NCI-H524 treated with DMSO at 0.1 percent for 48 hours (cell line): ENCODE data around the gene PCDH18.
"Not testable (repeated sequence)": the region's sequence is repeated elsewhere in the genome, so short reads cannot be mapped to it uniquely, and the experiment has no call there.

Source experiments
- DNase-seq: peaks from one replicate; lab custom pipeline; 2025; lab: John Stamatoyannopoulos, UW

The PCDH18 gene, protein sequence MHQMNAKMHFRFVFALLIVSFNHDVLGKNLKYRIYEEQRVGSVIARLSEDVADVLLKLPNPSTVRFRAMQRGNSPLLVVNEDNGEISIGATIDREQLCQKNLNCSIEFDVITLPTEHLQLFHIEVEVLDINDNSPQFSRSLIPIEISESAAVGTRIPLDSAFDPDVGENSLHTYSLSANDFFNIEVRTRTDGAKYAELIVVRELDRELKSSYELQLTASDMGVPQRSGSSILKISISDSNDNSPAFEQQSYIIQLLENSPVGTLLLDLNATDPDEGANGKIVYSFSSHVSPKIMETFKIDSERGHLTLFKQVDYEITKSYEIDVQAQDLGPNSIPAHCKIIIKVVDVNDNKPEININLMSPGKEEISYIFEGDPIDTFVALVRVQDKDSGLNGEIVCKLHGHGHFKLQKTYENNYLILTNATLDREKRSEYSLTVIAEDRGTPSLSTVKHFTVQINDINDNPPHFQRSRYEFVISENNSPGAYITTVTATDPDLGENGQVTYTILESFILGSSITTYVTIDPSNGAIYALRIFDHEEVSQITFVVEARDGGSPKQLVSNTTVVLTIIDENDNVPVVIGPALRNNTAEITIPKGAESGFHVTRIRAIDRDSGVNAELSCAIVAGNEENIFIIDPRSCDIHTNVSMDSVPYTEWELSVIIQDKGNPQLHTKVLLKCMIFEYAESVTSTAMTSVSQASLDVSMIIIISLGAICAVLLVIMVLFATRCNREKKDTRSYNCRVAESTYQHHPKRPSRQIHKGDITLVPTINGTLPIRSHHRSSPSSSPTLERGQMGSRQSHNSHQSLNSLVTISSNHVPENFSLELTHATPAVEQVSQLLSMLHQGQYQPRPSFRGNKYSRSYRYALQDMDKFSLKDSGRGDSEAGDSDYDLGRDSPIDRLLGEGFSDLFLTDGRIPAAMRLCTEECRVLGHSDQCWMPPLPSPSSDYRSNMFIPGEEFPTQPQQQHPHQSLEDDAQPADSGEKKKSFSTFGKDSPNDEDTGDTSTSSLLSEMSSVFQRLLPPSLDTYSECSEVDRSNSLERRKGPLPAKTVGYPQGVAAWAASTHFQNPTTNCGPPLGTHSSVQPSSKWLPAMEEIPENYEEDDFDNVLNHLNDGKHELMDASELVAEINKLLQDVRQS

DNA sequence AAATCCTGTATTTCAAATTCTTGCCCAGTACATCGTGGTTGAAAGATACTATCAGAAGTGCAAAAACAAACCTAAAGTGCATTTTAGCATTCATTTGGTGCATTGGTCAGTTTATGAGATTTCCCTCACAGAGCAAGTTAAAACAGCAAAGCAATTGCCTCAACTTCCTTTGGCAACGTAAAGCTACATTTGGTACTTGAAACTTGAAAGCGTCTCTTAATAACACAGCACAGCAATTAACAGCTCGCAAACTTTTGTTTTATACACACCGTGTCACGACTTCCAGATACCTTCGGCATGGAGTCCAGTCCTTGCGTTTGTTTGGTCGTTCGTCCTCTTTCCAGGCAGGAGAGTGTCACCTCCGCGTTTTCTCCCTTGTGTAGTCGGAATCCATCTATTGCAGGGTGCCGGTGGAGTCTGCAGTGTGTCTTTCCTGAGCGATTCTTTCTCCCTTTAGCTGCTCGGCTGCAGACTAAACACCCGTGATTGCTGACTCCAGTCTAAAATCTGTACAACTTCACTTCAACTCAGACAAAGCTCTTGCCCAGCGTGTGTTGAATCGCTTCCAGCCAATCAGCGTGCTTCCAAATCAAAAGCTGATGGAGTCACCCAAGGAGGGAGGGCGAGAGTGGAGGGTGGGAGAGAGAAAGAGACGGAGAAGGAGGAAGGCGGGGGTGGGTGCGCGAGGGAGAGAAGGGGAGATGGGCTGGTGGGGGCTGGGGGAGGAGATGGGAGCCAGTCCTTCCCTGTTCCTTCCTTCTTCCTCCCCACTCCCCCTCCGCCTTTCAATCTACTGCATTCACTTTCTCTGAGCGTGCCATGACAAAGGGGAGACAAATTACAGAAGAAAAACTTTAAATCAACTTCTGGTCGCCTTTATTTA is at the start of gene PCDH18:
Gene PCDH18 (minus strand): TSS at position 509 of the 883 bp plus-strand sequence. CDS start 406 bp downstream, at position 103.
- peak; percentile 6 for DNase-seq

DNA sequence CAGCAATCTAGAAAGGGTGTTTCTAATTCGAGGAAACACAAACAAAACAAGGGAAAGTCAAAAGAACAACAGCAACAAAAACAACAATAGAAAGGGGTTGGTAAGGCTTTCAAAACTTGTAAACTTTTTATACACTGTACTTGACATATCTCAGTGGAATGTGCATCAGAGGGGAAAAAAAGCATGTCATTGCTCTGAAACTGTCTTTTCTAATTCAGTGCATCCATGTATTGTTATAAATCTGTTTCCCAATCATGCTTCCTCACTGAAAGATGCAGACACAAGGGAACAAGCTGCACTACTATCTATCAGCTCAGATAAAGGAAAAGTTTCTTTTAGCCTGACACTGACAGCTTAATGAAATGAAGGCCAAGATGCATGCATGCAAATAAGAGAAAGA is 44.2 kb upstream of the PCDH18 start:
- no peak for DNase-seq

DNA sequence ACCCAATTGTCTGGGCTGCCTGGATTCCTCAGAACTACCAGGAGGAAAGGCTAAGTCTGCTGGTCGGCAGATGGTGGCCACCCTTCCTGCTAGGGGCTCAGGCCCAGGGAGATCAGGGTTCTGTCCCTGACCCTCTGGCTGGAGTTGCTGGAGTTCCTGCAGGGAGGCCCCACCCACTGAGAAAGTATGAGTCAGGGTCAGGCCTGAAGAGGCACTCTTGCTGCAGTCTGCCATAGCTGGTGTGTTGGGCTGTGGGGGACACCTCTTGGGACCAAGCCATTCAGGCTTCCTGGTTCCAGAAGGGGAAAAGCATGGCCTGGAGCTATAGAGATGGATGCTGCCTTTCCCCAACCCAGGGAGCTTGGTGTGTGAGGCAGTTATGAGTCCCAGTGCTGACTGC is 40.4 kb upstream of the PCDH18 start:
- DNase-seq, result no peak

DNA sequence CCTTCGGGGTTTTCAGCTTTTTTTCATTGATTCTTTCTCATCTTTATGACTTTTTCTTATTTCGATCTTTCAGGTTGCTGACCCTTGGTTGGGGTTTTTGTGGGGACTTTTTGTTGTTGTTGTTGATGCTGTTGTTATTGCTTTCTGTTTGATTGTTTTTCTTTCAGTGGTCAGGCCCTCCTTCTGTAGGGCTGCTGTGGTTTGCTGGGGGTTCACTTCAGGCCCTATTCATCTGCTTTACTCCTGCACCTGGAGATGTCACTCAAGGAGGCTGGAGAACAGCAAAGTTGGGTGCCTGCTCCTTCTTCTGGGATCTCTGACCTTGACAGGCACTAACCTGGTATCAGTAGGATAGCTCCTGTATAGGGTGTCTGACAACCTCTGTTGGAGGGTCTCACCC is 39.9 kb upstream of the PCDH18 start:
- DNase-seq, result no peak

DNA sequence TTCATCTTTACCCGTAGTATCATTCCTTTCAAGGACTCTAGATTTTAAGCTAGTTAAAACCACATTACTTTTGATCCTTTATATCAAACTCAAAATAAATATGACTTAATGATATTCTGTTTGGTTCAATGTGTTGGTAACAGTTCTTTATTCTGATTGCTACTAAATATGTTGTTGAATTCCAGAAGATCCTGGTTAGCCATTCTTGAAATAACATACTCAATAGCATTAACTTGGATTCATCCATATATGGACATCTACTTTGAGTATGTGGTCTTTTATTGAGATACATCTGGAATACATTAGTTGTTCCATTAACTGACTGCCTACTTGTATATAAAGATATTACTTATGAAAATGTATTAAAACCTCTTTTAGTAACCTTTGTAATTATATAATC is 27.5 kb upstream of the PCDH18 start:
- no peak for DNase-seq

DNA sequence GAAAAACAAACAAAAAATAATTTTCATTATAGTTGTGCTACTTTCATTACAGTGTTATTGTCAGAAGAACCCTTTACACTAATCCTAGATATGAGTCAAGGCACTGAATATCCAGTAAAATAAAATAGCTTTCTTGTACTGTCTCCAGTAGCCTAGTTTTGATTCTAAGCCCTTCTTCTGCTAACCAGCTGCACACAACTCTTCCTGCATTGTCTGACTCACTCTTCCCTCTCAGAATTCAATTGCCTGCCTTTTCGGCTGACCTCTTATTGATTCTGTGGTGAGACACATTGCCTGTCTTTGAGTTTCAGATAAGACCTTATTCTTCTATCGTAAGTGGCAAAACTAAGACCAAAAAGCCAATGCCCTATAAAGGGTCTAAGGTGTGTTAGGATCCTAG is 26.7 kb upstream of the PCDH18 start:
- DNase-seq, result no peak

DNA sequence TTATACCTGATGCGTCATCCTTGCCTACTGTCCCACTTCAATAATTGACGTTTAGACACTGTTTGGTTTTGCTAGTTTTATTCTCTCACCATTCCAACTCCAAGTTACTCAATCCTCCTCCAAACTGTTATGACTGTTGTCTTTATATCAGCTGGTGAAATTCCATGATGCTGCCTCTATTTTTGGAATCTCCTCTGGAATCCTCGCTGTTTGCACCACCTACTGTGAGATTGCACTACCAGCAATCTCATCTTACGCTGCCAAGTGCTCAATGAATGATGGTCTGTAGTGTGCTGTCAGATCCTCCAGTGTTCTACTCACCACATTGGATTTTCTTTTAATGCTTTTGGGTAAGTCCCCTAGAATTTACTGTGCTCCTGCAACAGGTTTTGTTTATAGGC is 13.2 kb upstream of the PCDH18 start:
- no peak for DNase-seq

DNA sequence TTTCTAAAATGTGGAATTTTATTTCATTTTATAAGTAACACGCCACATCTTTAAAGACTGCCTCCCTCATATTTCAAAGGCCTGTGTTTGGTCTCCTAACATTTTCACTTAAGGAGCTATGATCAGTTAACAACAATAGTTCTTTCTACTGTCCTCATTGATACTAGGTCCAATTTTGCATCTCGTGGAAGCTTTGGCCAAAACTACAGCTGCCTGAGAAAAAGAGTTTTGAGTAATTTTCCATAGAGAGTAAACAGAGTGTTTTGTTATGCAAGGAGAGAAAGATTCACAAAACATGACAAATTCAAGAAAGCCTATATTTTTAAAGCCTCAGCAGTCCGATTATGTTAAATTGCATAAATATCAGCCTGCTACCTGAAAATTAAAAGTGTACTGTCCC is 11.4 kb upstream of the PCDH18 start:
- DNase-seq, result no peak

DNA sequence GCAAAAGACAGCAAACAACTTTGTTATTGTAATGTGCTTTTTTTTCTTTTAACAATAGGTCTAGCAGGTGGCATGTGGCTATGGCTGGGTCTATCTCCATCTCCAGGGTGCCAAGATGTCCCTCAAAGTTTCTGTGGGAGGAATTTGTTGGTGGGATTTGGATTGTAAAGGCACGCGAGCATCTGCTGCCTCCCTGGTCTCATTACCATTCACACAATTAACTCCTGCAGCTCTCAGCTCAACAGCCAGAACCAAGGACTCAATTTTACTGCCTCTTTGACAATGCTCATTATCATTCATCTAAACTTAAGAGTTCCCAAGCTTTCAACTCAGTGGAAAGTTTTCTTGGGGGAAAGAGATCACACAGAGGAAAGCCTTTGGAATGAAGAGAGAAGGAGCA is 10.9 kb upstream of the PCDH18 start:
- DNase-seq, result no peak

DNA sequence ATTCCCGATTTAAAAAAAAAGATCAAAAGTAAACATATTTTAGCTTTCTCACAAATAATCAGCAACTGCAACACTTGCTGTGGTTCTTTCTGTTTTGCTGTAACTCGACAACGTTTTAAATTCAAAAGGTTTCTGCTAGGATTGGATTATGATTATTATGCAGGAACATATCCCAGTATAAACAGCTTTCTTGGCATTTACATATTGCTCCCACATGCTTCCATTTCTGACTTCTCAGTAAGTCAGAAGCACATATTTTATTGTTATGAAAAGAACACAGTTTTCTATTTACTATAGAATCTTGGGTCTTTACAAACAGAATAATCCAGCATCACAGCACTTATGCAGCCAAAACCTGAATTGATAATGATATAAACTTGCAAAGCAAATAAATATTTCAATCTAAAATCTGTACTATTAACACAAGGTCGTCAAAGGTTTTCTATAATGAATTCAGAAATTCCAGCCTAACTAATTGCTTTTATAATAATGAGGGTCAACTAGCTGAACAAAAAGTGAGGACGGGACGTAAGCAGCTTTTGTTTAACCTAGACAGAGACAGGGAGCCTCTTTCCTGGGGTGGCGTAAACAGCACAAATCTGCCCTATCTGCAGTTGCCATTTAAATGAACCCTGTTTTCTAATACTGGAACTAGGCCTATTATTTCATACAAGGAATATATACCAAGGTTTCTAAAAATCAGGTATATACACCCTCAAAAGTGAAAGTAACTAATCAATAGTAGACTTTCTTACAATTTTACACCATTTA is 9.8 kb upstream of the PCDH18 start:
- DNase-seq, result no peak

DNA sequence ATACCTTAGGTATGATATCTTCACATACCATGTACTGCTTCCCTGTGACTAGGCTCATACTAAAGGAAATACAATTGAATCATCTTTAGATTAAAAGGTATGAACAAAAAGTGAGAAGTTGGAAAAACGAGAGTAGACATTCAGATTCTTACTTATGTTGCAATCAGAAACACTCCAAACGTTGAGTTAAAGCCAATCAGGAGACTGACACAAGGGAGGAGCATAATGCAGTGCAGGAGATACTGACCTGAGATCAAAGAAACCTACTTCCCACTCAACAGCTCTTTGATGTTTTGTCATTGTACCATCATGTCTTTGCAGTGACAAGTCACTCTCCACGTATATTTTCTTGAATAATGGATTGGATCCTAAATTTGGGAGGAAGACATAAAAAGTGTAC is 8.9 kb upstream of the PCDH18 start:
- DNase-seq, result no peak

DNA sequence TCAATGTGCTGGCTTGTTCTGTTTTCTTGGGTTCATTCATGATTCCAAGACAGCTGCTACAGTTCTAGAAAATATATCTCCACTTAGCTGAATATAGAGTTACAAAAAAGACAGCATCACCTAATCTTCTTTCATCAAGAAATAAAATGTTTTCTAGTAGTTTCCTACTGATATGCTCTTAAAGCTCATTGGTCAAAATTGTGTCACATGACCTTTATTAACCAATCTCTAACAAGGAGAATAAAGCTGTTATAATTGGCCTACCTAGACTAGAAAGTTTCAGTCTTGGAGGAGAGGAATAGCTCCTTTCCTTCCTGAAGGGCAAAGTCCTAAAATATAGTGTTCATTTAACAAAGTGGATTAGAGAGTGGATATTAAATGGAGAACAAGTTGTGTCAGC is 8.1 kb upstream of the PCDH18 start:
- DNase-seq, result no peak

DNA sequence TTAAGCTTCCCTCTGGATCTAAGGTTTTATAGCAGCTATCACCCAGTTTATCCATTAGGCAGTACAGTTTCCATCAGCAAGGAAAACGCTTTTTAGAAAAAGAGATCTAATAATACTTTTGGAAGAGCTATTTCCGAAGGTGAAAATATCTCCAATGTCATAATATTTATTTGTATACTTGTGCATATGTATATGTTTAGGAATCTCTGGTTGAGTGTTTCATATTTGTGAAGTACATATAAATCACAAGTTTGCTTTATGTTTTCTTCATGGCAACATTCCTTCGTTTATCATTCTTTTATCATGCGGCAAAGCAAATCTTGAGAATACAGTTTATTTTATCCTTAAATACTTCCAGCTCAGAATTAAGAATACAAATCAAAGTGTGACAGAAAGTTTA is 6.2 kb upstream of the PCDH18 start:
- DNase-seq, result no peak

DNA sequence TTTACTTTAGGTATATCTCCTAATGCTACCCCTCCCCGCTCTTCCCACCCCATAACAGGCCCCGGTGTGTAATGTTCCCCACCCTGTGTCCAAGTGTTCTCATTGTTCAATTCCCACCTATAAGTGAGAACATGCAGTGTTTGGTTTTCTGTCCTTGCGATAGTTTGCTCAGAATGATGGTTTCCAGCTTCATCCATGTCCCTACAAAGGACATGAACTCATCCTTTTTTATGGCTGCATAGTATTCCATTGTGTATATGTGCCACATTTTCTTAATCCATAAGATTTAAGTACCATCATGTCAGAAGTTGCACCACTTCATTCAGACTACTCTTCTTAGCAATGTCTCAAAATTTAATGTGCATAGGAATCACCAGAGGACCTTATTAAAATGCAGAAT is 5.5 kb upstream of the PCDH18 start:
- not testable (repeated sequence) for DNase-seq

DNA sequence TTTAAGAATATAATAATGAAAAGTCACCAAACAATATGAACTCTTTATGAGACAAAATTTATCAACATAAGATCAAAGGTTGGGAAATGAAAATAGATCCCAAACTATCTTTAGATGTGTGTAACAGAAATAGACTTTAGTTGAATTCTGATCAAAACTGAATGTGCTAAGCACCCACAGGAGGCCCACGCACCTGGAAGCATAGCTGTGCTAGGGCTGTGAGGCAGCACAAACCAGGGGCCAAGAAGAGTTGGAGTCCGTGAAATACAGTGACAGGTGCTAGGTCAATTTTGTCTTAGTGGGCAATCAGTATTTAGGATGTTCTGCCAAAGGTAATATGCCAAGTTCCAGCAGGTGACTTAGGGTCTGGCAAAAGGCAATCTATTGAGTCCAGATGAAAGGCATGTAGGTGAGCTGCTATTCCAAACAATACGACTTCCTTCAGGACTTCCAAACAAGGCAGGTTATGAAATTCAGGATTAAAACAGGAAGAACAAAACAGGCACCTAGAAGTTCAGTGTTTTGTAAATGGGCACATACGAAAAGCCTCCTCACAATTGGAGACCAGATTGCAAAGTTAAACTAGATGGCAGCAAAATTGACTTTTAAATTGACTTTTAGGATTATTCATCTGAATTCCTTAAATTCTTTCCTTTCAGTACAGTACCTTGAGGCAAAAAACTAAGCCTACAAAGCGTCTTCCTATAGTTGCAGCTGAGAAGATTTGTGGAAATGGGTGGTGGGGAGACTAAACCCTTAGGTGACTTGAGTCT is 4.7 kb upstream of the PCDH18 start:
- no peak for DNase-seq

DNA sequence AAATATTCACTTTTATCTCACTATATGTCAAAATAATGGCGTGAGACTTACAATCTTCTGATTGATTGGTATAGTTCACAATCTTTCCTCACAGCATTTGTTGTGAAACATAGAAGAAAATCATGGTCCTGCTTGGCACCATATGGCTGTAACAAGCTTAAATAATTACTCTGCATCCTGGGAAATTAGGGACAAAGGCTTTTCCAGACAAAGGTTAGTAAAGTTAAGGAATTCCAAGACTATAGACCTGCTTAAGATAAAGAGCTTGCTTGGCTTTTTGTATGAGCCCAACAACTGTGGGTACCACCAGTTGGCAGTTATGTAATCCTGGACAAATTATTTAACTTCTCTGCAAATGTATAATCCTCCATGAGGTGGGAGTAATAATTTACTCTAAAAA is 3.4 kb upstream of the PCDH18 start:
- no peak for DNase-seq

DNA sequence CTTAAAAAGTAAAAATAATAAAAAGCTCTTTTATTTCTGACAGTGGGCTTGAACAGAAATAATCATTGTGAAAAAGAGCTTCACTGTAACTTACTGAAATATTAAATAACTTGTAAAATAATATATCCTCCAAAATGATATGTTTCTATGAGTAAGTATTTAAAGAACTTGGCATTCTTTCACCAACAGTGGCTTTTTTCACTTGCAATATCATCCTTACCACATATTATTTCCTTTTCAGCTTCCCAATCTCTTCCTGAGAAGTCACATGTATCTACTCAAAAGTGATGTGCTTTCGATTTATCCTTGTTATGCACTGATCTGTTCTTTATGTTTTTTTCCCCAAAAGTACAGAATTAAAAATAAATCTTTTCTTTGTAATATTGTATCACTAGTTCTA is 2.2 kb upstream of the PCDH18 start:
- DNase-seq, result no peak

DNA sequence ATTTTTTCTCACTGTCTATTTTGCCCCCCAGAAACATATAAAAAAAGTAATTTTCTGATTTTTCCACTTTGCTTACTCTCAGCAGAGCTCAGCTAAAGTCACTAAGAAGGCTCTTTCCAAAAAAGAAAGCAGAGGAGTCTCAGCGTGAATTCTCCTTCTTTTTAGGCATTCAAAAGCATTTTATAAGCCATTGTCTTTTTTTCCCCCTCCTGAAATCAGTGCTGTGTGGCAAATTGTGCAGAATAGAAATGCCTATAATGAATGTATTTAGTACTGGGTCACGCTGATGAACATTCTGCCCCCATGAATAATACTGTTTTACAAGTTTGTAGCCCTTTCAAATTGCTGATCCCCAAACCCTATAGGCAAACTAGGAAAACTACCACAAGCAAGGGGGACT is 1.6 kb upstream of the PCDH18 start:
- DNase-seq, result no peak

DNA sequence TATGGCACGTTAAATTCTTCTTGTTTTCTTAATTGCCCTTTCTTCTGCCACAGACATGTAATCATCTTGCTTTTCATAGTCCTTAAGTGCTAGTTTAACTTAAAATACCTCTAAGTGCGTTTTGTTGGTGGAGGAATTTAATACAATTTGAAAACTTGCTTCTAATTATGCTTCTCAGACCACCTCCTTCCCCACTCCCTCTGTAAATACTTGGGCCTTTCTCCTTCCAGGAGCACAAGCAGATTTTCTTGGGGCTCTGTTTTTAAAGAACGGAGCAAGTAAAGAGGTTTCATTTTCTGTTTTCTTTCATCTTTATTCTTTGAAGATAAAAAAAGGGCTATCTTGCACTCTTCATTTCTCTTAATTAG is 559 bp upstream of the PCDH18 start:
- DNase-seq, result no peak
